Activated gamma-delta T cell treated with anti-CD3 and anti-CD28 coated beads, Interleukin-2, amount 50 U/mL, for 16 hours (primary cell): Measurements from ENCODE around the gene HS1BP3.

Source experiments
- DNase-seq: peaks from one replicate; pipeline ENCODE4 v3.0.0-alpha.2; 2020; ENCODE audit warnings: low read depth

The HS1BP3 gene

GRCh38 chr2:20584399-20585358 is 66.2 kb downstream of the HS1BP3 start:
- no peak for DNase-seq

DNA sequence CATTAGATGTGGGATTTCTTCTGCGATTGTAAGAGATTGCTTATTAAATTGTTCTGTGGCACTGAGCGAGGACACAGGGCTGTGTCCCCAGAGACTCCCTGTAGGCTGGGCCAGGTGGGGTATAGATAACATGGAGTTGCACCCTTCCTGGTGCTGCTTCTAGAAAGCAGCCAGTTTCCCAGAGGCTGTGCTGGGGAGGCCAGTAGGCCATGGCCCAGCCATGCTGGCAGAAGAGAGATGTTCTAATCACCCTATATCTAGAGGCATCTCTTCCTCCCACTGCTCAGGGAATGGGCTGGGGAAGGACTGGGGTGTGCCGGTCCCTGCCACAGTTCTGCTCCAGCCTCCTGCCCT is 66.9 kb downstream of the HS1BP3 start:
- no peak for DNase-seq

DNA sequence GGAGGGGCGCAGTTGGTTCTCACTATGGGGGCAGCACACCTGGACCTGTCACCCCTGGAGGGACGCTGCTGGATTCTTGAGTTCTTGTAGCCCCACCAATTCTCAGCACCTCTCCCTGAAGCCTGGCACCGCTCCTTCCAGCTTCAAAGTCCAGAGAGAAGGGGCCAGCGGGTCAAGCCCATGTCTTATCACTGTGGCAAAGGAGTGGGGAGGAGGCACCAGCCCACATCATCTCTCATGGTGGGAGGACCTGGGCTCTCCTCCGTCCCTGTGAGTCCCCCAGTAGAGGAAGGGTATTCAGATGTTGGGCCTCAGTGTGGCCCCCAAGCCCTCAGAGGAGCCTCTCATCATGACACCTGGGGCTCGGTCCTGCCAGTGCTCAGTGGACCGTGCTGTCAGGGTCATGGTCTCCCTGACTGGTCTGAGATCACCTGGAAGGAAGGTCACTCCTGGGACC is 67.4 kb downstream of the HS1BP3 start:
- DNase-seq, result no peak

- DNase-seq, result no peak
These were observed 68.2 kb downstream of the HS1BP3 start for GRCh38 chr2:20582600-20583221.

- DNase-seq, result no peak
These were observed 70.0 kb downstream of the HS1BP3 start for GRCh38 chr2:20580690-20581437.

DNA sequence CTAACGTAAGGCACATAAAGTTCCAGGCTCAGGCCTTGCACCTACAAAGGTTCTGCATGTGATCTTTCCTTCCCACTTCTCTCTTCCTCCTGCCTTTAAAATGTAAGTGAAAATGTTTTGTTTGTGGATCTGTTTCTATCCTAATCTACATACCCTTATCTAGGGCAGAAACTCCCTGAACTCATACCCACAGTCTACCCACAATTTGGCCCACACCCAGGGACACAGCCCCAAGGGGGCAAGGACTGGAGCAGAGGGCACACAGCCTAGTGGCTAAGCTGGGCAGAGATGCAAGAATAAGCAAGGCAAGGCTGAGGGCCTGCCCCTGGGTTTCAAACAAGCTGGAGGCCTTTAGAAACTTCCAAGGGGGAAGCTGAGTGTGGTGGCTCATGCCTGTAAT is 71.0 kb downstream of the HS1BP3 start:
- no peak for DNase-seq

- no peak for DNase-seq
These were observed 71.7 kb downstream of the HS1BP3 start for GRCh38 chr2:20578895-20579825.

- no peak for DNase-seq
These were observed 72.5 kb downstream of the HS1BP3 start for GRCh38 chr2:20578266-20578894.

DNA sequence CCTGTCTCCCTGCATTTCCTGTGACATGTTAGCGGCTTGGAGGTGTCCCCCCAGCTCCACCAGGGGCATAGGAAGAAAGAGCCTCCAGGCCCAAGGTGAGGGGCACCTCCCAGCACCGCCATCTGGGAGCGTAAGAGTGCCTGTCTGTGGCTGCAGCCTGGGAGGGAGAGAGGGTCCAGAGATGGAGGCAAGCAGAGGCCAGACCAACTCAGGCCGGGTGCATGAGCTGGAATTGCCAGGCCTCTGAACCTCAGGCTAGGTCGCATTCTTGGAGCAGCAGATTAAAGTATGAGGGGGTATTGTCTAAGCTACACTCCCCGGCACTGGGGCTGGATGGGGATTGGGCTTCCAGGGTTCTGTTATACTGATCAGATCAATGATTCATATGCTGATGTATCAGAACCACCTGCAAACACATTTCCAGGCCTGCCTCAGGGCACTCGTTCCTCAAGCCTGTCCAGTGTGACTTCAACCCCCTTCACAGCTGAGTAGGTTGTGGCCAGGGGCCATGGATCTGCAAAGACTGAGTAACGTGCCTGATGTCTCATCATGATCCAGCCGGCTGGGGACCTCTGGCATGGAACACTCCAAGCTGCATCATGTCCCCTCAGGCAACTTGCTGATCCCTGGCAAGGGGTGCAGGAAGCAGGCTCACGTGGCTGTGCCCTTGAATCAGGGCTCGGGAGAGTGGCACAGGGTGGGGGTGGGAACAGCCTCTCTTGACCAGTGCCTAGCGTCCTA is 73.2 kb downstream of the HS1BP3 start:
- no peak for DNase-seq

DNA sequence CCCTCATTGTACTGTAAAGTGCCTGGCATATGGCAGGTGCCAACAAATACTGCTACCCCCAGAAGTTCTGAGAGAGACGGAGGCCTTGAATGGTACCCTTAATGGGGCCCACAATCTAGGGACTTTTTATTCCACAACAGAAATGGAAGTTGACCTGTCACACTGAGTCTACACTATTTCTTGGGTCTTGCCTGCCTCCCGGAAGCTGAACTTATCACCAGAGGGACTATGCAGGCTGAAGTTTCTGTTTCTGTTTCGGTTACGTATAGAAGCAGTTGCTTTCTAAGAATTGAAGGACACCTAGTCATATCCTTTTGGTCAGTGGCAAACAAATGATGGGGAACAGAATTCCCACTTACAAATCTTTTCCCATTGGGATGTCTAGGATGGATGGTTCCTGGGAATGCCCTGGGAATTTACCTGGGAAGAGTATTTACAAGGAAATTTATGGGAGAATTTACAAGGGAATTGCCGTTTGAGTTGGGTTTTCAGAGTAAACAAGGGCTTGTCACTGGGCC is 74.2 kb downstream of the HS1BP3 start:
- DNase-seq, result no peak

DNA sequence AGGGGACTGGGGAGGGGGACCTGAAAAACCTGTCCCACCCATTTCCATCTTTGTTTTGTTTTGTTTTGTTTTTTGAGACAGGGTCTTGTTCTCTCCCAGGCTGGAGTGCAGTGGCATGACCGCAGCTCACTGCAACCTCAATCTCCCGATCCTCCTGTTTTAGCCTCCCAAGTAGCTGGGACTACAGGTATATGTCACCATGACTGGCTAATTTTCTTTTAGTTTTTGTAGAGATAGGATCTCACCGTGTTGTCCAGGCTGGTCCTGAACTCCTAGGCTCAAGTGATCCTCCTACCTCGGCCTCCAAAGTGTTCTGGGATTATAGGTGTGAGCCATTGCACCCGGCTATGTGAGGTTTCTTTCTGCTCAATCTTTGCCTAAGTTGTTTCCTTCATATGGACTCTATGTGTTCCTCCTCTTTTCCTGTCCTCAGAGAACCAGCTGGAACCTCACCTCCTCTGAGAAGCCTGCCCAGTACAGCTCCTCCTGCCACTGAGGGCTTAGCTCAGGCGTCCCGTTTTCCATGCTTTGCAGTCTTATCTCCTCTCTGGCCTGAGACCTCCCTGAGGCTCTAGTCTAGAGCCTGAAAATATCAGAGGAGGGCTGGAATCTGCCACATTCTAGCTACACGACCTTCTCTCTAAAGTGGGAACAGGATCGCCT is 74.8 kb downstream of the HS1BP3 start:
- DNase-seq, result no peak

DNA sequence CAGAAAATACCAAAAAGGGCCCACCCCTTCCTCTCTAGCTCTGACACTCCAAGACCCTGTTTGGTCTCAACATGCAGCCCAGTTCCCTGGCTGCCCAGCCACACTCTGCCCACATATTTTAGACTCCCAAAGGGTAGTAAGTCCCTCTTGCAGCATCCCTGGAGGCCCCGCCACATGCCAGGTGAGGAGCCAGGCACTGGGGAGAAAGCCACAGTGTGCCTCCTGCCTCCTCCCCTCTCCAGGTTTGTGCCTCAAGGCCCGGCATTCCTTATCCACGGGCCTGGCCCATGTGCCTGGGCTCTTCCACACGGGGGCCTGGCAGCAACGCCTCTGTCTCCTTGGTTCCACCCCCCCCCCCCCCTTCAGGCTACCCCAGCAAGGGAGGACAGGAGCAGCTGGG is 75.5 kb downstream of the HS1BP3 start:
- DNase-seq, result no peak

GRCh38 chr2:20574930-20575329 is 76.0 kb downstream of the HS1BP3 start:
- no peak for DNase-seq

GRCh38 chr2:20574423-20574911 is 76.4 kb downstream of the HS1BP3 start:
- no peak for DNase-seq

DNA sequence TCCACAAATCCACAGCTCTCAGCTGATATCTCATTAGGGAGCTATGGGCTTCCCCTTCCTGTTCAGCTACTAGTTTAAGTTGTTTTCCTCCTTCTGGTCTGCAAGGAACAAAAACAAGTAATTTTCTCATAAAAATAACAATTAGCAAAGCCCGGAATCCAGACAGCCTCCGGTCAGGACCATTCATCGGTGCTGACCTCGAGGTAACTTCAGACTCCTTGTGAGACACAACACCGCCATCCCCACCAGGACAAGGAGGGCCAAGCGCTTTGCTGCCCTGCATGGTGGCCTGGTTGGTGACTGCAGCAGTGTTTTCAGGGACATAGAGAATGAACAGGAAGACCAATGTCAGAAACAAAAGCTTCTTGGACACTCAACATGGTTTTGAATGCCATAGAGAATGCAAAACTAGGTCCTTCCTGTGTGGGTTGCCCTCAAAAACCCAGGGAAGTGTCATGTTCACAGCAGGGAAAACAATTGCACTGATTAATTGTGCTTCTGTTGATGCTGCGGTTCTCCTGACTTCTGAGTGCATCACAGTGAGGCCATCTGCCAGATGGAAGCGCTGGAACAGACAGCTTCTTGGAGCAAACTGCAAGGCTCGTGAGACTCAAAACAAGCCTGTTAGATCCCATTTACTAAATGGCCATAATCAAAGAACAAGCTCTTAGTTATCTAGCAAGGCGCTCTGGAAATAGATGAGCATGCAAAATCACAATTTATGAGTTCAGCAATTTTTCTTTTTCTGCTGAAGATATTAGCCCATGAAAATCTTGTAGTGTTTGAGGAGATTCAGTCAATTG is 77.1 kb downstream of the HS1BP3 start:
- DNase-seq, result no peak

- no peak for DNase-seq
These were observed 78.7 kb downstream of the HS1BP3 start for GRCh38 chr2:20572221-20572620.

DNA sequence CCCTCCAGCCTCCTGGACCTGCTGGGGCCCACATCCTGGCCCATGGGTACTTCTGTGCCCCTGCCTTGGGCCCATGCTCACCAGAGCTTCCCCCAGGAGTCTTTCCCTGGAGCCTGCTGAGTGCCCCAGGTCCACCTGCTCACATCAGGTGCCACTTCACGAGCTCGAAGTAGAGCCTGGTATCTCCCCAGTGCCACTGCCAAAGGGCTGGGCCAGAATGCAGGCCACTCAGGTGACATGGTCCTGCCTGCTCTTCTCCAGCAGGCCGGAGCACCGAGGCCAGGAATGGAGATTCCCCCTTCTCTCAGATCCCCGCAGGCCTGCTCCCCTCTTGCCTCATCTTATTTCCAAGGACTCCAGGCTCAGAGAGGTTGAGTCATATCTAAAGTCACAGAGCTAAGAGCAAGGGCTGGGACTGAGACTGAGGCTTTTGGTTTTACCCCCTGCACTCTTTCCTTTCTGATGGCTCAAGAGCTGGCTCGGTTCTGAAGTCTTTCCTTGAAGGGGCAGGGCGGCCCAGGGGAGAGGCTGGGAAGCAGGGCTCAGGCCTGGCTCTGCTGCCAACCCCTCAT is 79.2 kb downstream of the HS1BP3 start:
- no peak for DNase-seq

DNA sequence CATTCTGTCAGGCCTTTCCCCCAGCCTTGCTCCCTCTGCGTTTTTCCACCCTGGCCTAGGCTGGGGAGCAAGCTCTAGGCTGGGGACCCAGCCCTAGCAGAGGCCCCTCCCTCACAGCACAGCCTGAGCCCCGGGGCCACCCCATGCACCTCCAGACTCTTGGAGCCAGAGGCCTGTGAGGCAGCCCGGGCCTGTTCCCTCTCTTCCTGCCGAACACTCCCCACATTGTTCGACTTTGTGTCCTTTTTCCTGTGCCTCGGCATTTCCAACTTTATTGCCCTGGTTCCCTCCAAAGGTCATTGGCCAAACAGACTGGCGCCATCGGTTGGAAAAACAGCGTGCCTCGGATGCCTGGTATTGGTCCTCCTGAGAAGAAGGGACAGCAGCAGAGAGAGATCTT is 79.7 kb downstream of the HS1BP3 start:
- DNase-seq, result no peak
